ENCODE data around the gene OXNAD1.
A peak's percentile ranks its signal among the peaks of the same experiment; 100 is the strongest.

OXNAD1 gene

GRCh38 chr3:16311960-16312451 is 47.0 kb downstream of the OXNAD1 start:
- Histone ChIP-seq H3K36me3 (peaks cover 46% of the 10 kb centered on the region), H3K4me3 (no peak overlapping the region), H3K27me3 (no peaks in the 10 kb centered on the region), H3K27ac (no peak overlapping the region), H3K9ac (no peak overlapping the region), H3K9me3 (no peaks in the 10 kb centered on the region), H3K4me1 (peaks cover 20% of the 10 kb centered on the region), H3K4me2 (peak overlapping the region; percentile 57), H4K20me1 (peaks cover 49% of the 10 kb centered on the region)
- TF ChIP-seq Cebpa-rat (IDR thresholded peaks at IDR 0.05) = peak; percentile 31; the same call in 1 of the 2 replicates

- no peak overlapping the region for H3K27ac ChIP-seq
Observed at GRCh38 chr3:16313886-16314645, 49.1 kb downstream of the OXNAD1 start.

DNA sequence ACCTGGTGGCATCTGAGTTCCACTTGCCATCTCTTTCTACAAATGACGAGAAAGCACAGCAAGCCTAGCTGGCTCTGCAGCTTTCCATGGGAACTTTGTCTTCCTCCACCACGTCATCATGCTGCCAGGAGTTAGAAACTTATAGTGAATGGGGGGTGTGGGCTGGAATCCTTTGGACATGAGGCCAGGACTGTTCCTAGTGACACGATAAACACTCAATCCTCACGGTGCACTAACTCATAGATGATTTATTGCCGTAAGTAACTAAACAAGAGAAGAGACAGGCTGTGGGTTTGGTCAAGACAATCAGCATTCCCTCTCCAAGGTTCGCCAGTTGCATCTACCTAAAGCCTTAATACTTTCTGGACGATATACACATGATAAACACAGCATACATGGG is 50.6 kb downstream of the OXNAD1 start:
- Histone ChIP-seq H3K4me1 (peaks cover 20% of the 10 kb centered on the region), H3K4me3 (no peak overlapping the region), H3K9ac (no peak overlapping the region), H3K36me3 (peaks cover 75% of the 10 kb centered on the region), H3K27ac (no peak overlapping the region), H3K27me3 (no peaks in the 10 kb centered on the region), H3K4me2 (no peak overlapping the region), H4K20me1 (peaks cover 77% of the 10 kb centered on the region), H3K9me3 (no peaks in the 10 kb centered on the region)
- no peak for TF ChIP-seq Cebpa-rat (IDR thresholded peaks at IDR 0.05)

More at GRCh38 chr3:16313886-16314645, 49.1 kb downstream of the OXNAD1 start:
- H3K9ac ChIP-seq = no peak overlapping the region
- H4K20me1 ChIP-seq = peaks cover 64% of the 10 kb centered on the region
- no peak overlapping the region for H3K4me2 ChIP-seq
- no peaks in the 10 kb centered on the region for H3K27me3 ChIP-seq
- TF ChIP-seq Cebpa-rat (IDR thresholded peaks at IDR 0.05) = no peak
- H3K36me3 ChIP-seq = peaks cover 60% of the 10 kb centered on the region
- no peak overlapping the region for H3K4me3 ChIP-seq
- peaks cover 20% of the 10 kb centered on the region for H3K4me1 ChIP-seq
- H3K9me3 ChIP-seq = no peaks in the 10 kb centered on the region

- Histone ChIP-seq H3K4me3 (no peak overlapping the region), H3K4me1 (peaks cover 16% of the 10 kb centered on the region), H4K20me1 (peaks cover 82% of the 10 kb centered on the region), H3K4me2 (no peak overlapping the region), H3K27ac (no peak overlapping the region), H3K9ac (no peak overlapping the region), H3K36me3 (peaks cover 83% of the 10 kb centered on the region), H3K27me3 (no peaks in the 10 kb centered on the region), H3K9me3 (no peaks in the 10 kb centered on the region)
- no peak for TF ChIP-seq Cebpa-rat (IDR thresholded peaks at IDR 0.05)
Observed at GRCh38 chr3:16316396-16316795, 51.4 kb downstream of the OXNAD1 start.

DNA sequence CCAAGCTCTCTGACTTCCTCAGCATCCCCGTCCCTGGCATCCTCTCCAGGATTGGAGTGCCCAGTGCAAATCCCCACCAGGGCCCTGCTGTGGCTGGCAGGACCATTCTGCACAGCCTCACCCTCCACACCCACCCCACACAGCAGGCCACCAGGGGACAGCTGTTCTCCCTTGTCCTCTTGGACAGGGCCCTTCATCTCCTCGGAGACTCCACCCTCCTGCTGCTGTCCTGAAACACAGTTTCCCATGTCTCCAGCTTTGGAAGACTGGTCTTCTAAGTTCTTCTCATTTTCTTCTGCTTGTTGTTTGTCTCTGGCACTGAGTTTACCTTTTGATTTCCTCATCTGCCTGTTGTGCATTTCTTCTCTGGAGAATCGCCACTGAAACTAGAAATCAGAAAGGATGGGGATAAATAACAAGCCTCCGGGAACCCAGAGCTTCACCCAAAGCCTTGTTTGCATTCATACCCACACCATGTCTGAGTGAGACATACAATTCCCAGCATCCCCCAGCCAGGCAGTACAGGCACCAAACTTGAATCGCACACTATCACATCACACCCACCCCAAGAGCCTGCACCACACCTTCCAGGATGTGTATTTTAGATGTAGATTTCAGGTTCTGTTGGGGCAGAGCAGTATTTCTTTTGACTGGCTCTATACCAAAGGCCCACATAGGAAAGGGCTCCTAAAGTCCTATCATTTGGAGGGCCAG is 52.0 kb downstream of the OXNAD1 start:
- no peaks in the 10 kb centered on the region for H3K27me3 ChIP-seq
- H3K4me1 ChIP-seq = peaks cover 10% of the 10 kb centered on the region
- H3K4me3 ChIP-seq = no peak overlapping the region
- peaks cover 89% of the 10 kb centered on the region for H3K36me3 ChIP-seq
- TF ChIP-seq Cebpa-rat (IDR thresholded peaks at IDR 0.05) = no peak
- H3K27ac ChIP-seq = no peak overlapping the region
- no peak overlapping the region for H3K4me2 ChIP-seq
- no peak overlapping the region for H3K9ac ChIP-seq
- H4K20me1 ChIP-seq = peaks cover 82% of the 10 kb centered on the region
- H3K9me3 ChIP-seq = no peaks in the 10 kb centered on the region

DNA sequence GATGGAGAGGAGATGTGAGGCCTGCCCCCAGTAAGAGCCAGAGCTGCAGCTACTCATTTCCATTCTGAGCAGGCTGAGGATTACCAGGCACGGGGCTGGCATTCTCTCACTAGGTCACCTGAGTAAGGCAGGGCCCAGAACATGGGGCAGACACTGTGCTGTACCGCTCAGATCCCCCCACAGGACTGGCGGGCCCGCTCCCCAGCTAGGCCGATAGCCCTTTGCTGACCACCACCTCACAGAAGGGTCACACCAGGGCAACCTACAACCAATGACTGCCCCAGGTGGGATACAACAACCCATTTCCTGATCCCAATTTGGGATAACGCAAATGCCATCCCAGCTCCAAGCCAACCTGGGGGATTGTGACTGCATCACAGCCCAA is 52.5 kb downstream of the OXNAD1 start:
- Histone ChIP-seq H4K20me1 (peaks cover 79% of the 10 kb centered on the region), H3K4me2 (no peak overlapping the region), H3K9me3 (no peaks in the 10 kb centered on the region), H3K4me1 (peaks cover 5% of the 10 kb centered on the region), H3K9ac (no peak overlapping the region), H3K36me3 (peaks cover 95% of the 10 kb centered on the region), H3K4me3 (no peak overlapping the region), H3K27ac (no peak overlapping the region), H3K27me3 (no peaks in the 10 kb centered on the region)
- TF ChIP-seq Cebpa-rat (IDR thresholded peaks at IDR 0.05) = no peak

- TF ChIP-seq Cebpa-rat (IDR thresholded peaks at IDR 0.05) = no peak
- no peak overlapping the region for H3K4me2 ChIP-seq
- peaks cover 98% of the 10 kb centered on the region for H3K36me3 ChIP-seq
Observed at GRCh38 chr3:16318176-16318575, 53.2 kb downstream of the OXNAD1 start.

DNA sequence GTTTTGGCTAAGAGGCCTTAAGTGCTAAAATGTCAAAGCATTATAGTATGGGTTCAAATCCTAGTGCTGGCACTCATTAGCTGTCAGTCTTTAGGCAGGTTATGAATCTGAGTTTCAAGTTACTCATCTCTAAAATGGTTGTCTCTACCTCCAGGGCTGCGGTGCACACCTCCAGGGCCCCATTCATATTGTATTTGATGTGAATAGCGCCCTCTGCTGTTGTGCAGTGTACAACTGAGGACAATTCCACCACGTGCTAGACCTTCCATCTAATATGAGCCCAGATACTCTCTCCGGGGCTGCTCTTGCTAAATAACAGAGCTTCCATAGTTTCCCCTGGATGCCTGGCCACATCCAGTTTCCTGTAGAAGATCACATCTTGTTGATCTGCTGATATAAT is 54.3 kb downstream of the OXNAD1 start:
- no peaks in the 10 kb centered on the region for H3K27me3 ChIP-seq
- no peaks in the 10 kb centered on the region; the same call in 1 of the 2 replicates for H3K4me1 ChIP-seq
- TF ChIP-seq Cebpa-rat (IDR thresholded peaks at IDR 0.05) = no peak
- no peaks in the 10 kb centered on the region for H3K9me3 ChIP-seq
- H3K4me3 ChIP-seq = no peak overlapping the region
- H4K20me1 ChIP-seq = peaks cover 63% of the 10 kb centered on the region
- H3K36me3 ChIP-seq = peaks cover 98% of the 10 kb centered on the region
- no peak overlapping the region for H3K27ac ChIP-seq
- no peak overlapping the region for H3K9ac ChIP-seq
- H3K4me2 ChIP-seq = no peak overlapping the region

More at GRCh38 chr3:16318176-16318575, 53.2 kb downstream of the OXNAD1 start:
- Histone ChIP-seq H3K4me1 (no peaks in the 10 kb centered on the region; the same call in 1 of the 2 replicates), H3K9me3 (no peaks in the 10 kb centered on the region), H3K27ac (no peak overlapping the region), H3K9ac (no peak overlapping the region), H3K27me3 (no peaks in the 10 kb centered on the region), H3K4me3 (no peak overlapping the region), H4K20me1 (peaks cover 74% of the 10 kb centered on the region)

DNA sequence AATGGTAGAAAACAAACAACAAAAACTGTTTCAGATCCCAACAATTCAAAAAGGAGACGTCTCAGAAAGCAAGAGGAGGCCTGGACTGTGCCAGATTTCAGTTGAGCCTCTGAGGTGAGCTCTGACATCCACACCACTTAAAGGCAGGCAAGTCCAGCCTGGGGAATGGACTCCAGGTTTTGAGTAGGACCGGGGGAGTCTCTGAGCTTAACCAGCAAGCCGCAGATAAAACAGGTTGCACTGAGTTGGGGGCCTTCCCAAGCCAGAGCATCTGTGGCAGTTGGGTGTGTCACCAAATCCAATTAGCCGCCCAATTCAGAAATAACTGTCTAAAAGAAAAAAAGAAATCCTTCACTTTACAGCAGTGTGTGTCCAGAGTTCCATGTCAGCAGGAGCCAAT is 54.7 kb downstream of the OXNAD1 start:
- Histone ChIP-seq H4K20me1 (peaks cover 59% of the 10 kb centered on the region), H3K9me3 (no peaks in the 10 kb centered on the region), H3K36me3 (peaks cover 99% of the 10 kb centered on the region), H3K27ac (no peak overlapping the region), H3K4me2 (no peak overlapping the region), H3K4me1 (no peaks in the 10 kb centered on the region), H3K4me3 (no peak overlapping the region), H3K9ac (no peak overlapping the region), H3K27me3 (no peaks in the 10 kb centered on the region)
- no peak for TF ChIP-seq Cebpa-rat (IDR thresholded peaks at IDR 0.05)

GRCh38 chr3:16320711-16321110 is 55.7 kb downstream of the OXNAD1 start:
- TF ChIP-seq Cebpa-rat (IDR thresholded peaks at IDR 0.05) = no peak
- peaks cover 99% of the 10 kb centered on the region for H3K36me3 ChIP-seq
- no peaks in the 10 kb centered on the region for H3K4me1 ChIP-seq
- no peaks in the 10 kb centered on the region for H3K27me3 ChIP-seq
- H3K4me2 ChIP-seq = no peak overlapping the region
- peaks cover 63% of the 10 kb centered on the region for H4K20me1 ChIP-seq
- H3K9ac ChIP-seq = no peak overlapping the region
- no peak overlapping the region for H3K4me3 ChIP-seq
- no peak overlapping the region for H3K27ac ChIP-seq
- H3K9me3 ChIP-seq = no peaks in the 10 kb centered on the region

All from BLaER1 (cell line).